OCI-LY3 (cell line): ENCODE results near the gene RDX.

ENCODE experiments used
- CTCF ChIP-seq: fragments of 200-600, 300-600 bp; sonication (generic); IDR thresholded peaks from 2 replicates; pipeline ENCODE4 v1.5.1; 2014; ENCODE audit warnings: antibody characterized with exemption, low read length, low read depth
- EZH2phosphoT487 ChIP-seq: fragments of 200-600 bp; shearing (Covaris generic); IDR thresholded peaks from 2 replicates; pipeline ENCODE4 v1.6.1; 2018; ENCODE audit warnings: antibody characterized with exemption, mixed run types, low read depth

GRCh38 chr11:110327508-110327907, 31.1 kb upstream of the RDX start:
- TF ChIP-seq EZH2phosphoT487, result no peak
- TF ChIP-seq CTCF, result no peak
